ENCODE data around the gene SLC22A16. TPM values are rescaled to one million over a fixed set of nuclear protein-coding genes. Genes with fewer than 3 reads are reported as not detected.

SLC22A16 gene
- total RNA-seq, 2 experiments from 2014 or later = not detected

Other genes starting within 250 kb of the SLC22A16 start
- not detected for gene METTL24, start 118.3 kb downstream of the SLC22A16 start, total RNA-seq
- not detected for gene DDO, start 61.0 kb downstream of the SLC22A16 start, total RNA-seq

Data from activated CD8-positive, alpha-beta memory T cell treated with anti-CD3 and anti-CD28 coated beads for 36 hours (primary cell).